ENCODE measurements around the gene PKN1. TPM values are rescaled to one million over a fixed set of nuclear protein-coding genes. Genes with fewer than 3 reads are reported as not detected.

PKN1 gene
- total and polyA plus RNA-seq, 2 donors (not counting 1 experiment from before 2014, with no cell fraction given): 114 to 171 TPM

GRCh38 chr19:14487370-14488125, 54.4 kb downstream of the PKN1 start:
- ChIA-PET POLR2A (interaction anchor here (0.6 to 2.2 kb wide), 2 partner anchors 30 kb away, joined by 4 to 5 read pairs; partner anchors contain the start of gene DNAJB1), CTCF (interaction anchor here (0.6 to 1.2 kb wide), 8 partner anchors 9 to 543 kb away, joined by 3 to 5 read pairs (median 3); no protein-coding TSS in a partner anchor)
- Histone ChIP-seq H4K20me1 (ENCODE audit: control insufficient read depth, insufficient read depth, low read length, poor library complexity, severe bottlenecking) (no peaks in the 10 kb centered on the region), H3K9me3 (ENCODE audit: control extremely low read depth in 1 of 3, control insufficient read depth in 2 of 3, insufficient read depth in 1 of 3, low read length in 2 of 3) (no peaks in the 10 kb centered on the region), H3K79me2 (ENCODE audit: control insufficient read depth, insufficient read depth, low read length) (no peaks in the 10 kb centered on the region), H3K4me2 (replicated peaks; ENCODE audit: low read depth, low read length, poor library complexity, severe bottlenecking) (no peak overlapping the region), H3K27me3 (replicated peaks in 1 of 4; ENCODE audit: control extremely low read depth in 1 of 4, control insufficient read depth in 3 of 4, insufficient read depth in 4 of 4, low read length in 3 of 4) (no peaks in the 10 kb centered on the region), H3K27ac (ENCODE audit: low read length in 2 of 2) (no peak overlapping the region), H2AFZ (ENCODE audit: insufficient read depth, low read depth, low read length, poor library complexity, severe bottlenecking) (no peak overlapping the region), H3K9ac (ENCODE audit: low read length) (no peak overlapping the region), H3K36me3 (replicated peaks in 1 of 2; ENCODE audit: control extremely low read depth in 1 of 2, control insufficient read depth in 1 of 2, extremely low read depth in 1 of 2, insufficient read depth in 2 of 2, low read length in 1 of 2) (no peaks in the 10 kb centered on the region), H3K4me3 (ENCODE audit: control extremely low read depth in 1 of 5, extremely low read depth in 1 of 5, insufficient read depth in 1 of 5, low read depth in 2 of 5, low read length in 4 of 5) (no peak overlapping the region), H3K4me1 (ENCODE audit: control insufficient read depth in 2 of 2, insufficient read depth in 2 of 2, low read length in 2 of 2) (no peaks in the 10 kb centered on the region)
- no peaks in the 10 kb centered on the region for H3K4me1 Mint-ChIP-seq
- no peak overlapping the region for H3K27ac Mint-ChIP-seq
- no peaks in the 10 kb centered on the region for H3K27me3 Mint-ChIP-seq
- no peak overlapping the region for H3K4me3 Mint-ChIP-seq
- TF ChIP-seq CTCF (IDR thresholded peaks at IDR 0.05) (no peak), EZH2 (IDR thresholded peaks at IDR 0.05; ENCODE audit: borderline replicate concordance, insufficient read depth, low read depth, low read length, poor library complexity, severe bottlenecking) (no peak)
- WGBS (ENCODE audit: insufficient coverage): 92% methylated on average over 4 of the region's 16 CpGs
- ATAC-seq (ENCODE audit: low read depth) (no peak), DNase-seq (no peak)
- intact Hi-C loops (cut with micrococcal nuclease): loop anchor here (2.0 kb wide), 1 partner anchor 291 kb away; no protein-coding TSS in a partner anchor
- no peaks in the 10 kb centered on the region for H3K9me3 Mint-ChIP-seq (ENCODE audit: insufficient read depth)

GRCh38 chr19:14492756-14493337, 59.7 kb downstream of the PKN1 start:
- Mint-ChIP-seq H3K27ac (no peak overlapping the region), H3K4me3 (no peak overlapping the region), H3K9me3 (ENCODE audit: insufficient read depth) (no peaks in the 10 kb centered on the region), H3K4me1 (peaks cover 14% of the 10 kb centered on the region), H3K27me3 (no peaks in the 10 kb centered on the region)
- H3K27me3 ChIP-seq (replicated peaks in 1 of 4; ENCODE audit: control extremely low read depth in 1 of 4, control insufficient read depth in 3 of 4, insufficient read depth in 4 of 4, low read length in 3 of 4): no peaks in the 10 kb centered on the region
- ChIA-PET CTCF (interaction anchor here (0.9 kb wide), 1 partner anchor 11 kb away, joined by 4 read pairs; no protein-coding TSS in a partner anchor), POLR2A (no interaction called here)
- no peak for TF ChIP-seq EZH2 (IDR thresholded peaks at IDR 0.05; ENCODE audit: borderline replicate concordance, insufficient read depth, low read depth, low read length, poor library complexity, severe bottlenecking)
- no peak for TF ChIP-seq CTCF (IDR thresholded peaks at IDR 0.05)
- H3K9me3 ChIP-seq (ENCODE audit: control extremely low read depth in 1 of 3, control insufficient read depth in 2 of 3, insufficient read depth in 1 of 3, low read length in 2 of 3): peaks cover 0 to 4% (median 0%) of the 10 kb centered on the region in 3 donors
- H3K27ac ChIP-seq (ENCODE audit: low read length in 2 of 2): no peak overlapping the region
- H3K4me2 ChIP-seq (replicated peaks; ENCODE audit: low read depth, low read length, poor library complexity, severe bottlenecking): no peak overlapping the region
- no peaks in the 10 kb centered on the region for H4K20me1 ChIP-seq (ENCODE audit: control insufficient read depth, insufficient read depth, low read length, poor library complexity, severe bottlenecking)
- intact Hi-C loops (cut with micrococcal nuclease): no loop called here
- no peak overlapping the region for H3K4me3 ChIP-seq (ENCODE audit: control extremely low read depth in 1 of 5, extremely low read depth in 1 of 5, insufficient read depth in 1 of 5, low read depth in 2 of 5, low read length in 4 of 5)
- no peaks in the 10 kb centered on the region for H3K79me2 ChIP-seq (ENCODE audit: control insufficient read depth, insufficient read depth, low read length)
- ATAC-seq (ENCODE audit: low read depth) (no peak), DNase-seq (no peak)
- H3K9ac ChIP-seq (ENCODE audit: low read length): no peak overlapping the region
- H3K36me3 ChIP-seq (replicated peaks in 1 of 2; ENCODE audit: control extremely low read depth in 1 of 2, control insufficient read depth in 1 of 2, extremely low read depth in 1 of 2, insufficient read depth in 2 of 2, low read length in 1 of 2): no peaks in the 10 kb centered on the region
- 95% methylated on average over 3 of the region's 5 CpGs for WGBS (ENCODE audit: insufficient coverage)
- peaks cover 6 to 16% of the 10 kb centered on the region in 2 donors for H3K4me1 ChIP-seq (ENCODE audit: control insufficient read depth in 2 of 2, insufficient read depth in 2 of 2, low read length in 2 of 2)
- H2AFZ ChIP-seq (ENCODE audit: insufficient read depth, low read depth, low read length, poor library complexity, severe bottlenecking): no peak overlapping the region

Measured in B cell (primary cell).